NCI-H187 treated with DMSO at 0.1 percent for 48 hours (cell line): Measurements from ENCODE around the gene LRRC17.

Experiments used
- DNase-seq: peaks from one replicate; lab custom pipeline; 2025; lab: John Stamatoyannopoulos, UW

Gene LRRC17

DNA sequence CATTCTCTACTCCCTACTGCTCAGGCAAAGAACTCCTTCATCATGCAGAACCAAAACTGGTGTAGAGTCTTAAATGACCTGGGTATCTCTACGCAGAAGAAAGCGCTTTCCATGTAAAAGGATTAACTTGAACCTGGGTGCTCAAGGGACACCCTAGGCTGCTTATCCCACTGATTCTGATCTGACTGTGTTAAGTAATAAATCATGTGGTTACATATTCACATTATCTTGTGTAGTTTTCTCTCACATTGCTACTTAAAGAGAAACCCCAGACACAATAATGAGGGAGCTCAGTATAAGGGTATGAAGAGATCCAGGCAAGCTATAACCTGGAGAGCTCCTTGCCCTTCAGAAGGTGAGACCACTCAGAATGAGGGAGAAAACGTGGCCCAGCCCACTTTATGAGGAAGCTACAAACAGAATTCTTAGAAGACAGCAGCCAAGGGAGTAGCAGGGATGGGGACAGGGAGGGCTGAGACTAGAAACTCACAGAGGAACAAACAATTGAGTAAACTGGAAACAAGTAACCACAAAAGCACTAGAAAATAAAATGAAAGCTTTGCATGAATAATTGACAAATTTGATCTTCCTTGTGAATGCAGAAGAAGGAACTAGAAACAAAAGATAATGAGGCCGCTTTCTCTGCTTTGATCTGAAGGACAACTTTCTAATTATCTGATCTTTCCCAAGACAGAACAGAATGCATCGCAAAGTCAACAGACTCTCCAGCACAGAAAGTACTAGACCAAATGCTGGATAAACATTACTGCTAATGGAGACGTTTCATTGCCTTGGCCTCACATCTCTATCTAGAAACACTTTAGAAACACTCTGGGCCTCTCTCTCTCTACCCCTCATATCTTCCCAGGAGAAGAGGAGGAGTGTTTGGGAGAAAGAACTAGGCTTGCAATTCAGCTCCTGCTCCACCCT lies 76.1 kb downstream of the LRRC17 start:
- DNase-seq: no peak

DNA sequence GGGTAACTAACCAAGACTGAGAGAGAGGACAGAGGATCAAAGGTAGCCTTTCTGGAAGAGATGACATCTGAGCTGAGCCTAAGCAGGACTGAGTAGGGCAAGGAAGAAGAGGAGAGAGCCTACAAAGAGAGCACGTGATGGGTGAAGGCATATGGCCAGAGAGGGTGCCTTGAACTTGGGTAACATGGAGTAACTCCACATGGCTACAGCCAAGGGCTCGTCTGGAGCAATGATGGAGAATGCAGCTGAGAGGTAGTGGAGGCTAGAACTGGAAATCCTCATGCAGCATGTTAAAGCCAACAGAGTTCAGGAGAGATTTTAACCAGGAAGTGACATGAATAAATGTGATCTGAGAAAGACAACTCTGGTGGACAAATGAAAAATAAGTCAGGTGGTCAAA lies 77.8 kb downstream of the LRRC17 start:
- DNase-seq: no peak

DNA sequence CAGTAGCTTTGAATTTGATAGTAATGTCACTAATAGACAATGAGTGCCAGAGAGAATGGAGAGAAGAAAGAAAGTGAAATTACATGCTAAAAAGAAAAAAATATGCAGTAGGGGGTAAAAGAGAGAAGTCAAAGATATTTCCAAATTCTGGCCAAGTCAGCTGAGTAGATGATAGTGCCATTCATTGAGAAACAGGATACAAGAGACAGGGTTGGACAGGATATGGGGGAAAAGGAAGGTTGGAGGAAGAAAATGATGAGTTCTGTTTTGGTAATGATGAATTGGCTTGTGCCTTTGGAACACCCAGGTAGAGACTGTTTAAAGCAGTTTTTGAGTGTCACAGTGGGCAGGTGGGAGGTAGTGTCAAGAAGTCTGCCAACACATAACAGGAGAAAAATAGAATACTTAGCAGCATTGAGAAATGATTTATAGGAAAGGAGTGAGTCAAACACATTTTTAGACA lies 78.3 kb downstream of the LRRC17 start:
- DNase-seq: no peak

DNA sequence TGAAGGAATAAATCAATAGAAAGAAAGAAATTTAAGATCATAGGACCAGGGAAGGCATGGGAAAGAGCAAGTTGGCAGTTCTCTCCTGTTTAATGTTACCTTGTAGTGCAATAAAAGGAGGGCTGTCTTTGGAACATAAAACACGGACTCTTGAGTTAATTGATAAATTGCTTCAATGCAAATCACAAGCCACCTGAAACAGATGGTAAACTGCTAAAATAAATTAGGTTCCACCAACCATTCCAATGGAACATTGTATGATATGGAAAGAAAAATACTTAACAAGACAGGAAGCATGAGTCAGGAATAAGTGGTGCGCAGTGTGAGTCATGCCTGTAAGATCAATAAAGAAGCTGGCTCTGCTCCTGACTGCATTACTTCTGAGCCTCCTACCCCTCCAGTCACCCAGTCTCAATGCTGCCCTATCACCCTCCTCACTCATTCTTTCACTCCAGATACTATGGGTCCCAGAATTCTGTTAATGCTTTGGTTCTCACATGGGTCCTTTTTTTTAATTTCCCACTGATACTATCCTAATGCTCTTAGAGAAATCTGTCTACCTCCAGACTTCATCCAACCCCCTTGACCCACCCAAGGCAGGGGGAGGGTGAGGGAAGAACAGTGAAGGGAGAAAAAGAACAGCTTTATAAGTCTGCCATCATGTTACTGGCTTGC lies 78.9 kb downstream of the LRRC17 start:
- DNase-seq: no peak

DNA sequence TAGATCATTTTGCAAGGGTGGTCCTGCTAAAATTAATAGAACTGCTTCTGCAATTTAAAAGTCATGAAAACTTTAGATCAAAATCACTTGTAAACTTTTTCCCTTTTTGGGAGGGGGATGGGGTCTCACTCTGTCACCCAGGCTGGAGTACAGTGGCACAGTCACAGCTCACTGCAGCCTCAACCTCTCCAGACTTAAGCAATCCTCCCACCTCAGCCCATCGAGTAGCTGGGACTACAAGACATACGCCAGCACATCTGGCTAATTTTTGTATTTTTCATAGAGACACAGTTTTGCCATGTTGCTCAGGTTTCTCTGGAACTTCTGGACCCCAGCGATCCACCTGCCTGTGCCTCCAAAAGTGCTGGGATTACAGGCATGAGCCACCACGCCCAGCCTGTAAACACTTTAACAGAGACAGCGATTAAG lies 79.7 kb downstream of the LRRC17 start:
- DNase-seq: no peak

DNA sequence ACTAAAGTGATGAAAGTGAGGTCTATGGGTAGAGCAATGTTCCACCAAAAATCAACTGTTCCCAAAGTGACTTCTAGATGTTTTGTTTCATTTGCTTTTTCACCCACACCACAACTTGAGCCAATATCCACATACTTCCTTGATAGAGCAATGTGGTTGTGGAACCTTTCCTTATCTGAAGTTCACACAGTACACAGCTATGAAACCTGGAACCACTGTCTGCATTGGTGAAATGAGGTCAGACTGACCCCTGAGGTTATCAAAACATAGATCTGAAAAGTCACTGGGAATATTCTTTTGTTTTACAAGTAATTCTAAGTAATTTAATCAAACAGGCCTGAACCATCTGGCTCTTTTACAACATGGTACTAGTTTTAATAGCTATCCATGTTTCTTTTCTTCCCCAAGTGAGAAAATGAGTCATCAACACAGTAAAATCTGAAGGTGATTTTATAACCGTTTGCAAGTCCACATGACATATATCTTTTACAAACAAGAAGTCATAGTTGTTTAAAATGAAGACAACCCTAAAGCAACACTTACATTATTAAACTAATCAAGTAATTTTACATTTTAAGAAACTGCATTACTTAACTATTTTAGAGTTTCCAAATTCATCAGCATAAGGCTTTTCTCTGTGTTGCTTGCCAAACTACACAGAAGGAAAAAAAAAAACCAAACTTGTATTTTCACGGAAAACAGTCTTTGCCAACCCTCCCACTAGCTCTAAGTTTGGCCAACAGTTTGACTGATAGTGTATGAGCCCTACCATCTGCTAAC lies 80.3 kb downstream of the LRRC17 start:
- DNase-seq: no peak

DNA sequence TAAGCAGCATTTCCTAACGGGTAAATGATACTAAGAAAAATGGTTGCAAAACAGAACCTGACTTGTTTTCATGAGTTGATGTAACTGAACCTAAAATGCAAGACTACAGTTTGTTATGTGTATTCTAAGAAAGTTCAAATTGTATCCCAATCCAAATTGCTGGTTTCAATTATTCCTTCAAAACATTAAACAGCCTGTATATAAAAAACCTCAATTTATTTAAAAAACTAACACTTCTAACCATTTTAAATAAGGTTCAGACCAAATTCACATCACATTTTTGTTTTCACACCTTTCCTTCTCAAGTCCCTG lies 80.9 kb downstream of the LRRC17 start:
- no peak for DNase-seq

DNA sequence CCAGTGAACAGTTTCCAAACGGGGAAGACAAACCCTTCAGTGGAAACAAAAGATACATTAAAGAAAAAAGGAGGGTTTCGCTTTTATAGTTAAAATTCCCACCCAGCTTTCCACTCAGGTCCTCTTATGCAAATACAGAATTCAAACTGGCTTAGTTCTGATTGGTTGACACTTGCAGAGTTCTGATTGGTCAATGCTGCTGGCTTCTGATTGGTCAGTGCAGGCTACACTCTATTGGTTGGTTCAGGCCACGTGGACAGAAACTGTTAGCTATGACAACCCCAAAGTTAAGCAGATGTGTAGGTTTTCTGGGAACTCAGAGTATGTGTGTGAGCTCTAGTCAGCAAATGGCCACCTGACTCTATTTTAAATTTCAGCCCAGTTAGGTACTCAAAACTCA lies 81.8 kb downstream of the LRRC17 start:
- DNase-seq: no peak
